Myocyte (in vitro differentiated cells): Measurements from ENCODE around the gene ONECUT3. TPM values are rescaled to one million over a fixed set of nuclear protein-coding genes. Genes with fewer than 3 reads are reported as not detected.
"Not testable (repeated sequence)": the region's sequence is repeated elsewhere in the genome, so short reads cannot be mapped to it uniquely, and the experiment has no call there.

Experiments used
- DNase-seq: peaks from one replicate; pipeline ENCODE4 v3.0.0-alpha.2; 2012; ENCODE audit warnings: low read depth
- polyA plus RNA-seq: library from polyadenylated mRNA; unstranded; fragments of >200 nt; gene quantifications from one replicate; pipeline ENCODE4 v1.2.1, GENCODE V29; 2012; ENCODE audit warnings: missing spikeins
- total RNA-seq: library from RNA; depleted of rRNA; stranded (reverse); fragments of >200 nt; gene quantifications from 2 replicates; pipeline ENCODE4 v1.2.3, GENCODE V29; 2014

ONECUT3 gene
- not detected in 2 replicates for total RNA-seq
- polyA plus RNA-seq: not detected

DNA sequence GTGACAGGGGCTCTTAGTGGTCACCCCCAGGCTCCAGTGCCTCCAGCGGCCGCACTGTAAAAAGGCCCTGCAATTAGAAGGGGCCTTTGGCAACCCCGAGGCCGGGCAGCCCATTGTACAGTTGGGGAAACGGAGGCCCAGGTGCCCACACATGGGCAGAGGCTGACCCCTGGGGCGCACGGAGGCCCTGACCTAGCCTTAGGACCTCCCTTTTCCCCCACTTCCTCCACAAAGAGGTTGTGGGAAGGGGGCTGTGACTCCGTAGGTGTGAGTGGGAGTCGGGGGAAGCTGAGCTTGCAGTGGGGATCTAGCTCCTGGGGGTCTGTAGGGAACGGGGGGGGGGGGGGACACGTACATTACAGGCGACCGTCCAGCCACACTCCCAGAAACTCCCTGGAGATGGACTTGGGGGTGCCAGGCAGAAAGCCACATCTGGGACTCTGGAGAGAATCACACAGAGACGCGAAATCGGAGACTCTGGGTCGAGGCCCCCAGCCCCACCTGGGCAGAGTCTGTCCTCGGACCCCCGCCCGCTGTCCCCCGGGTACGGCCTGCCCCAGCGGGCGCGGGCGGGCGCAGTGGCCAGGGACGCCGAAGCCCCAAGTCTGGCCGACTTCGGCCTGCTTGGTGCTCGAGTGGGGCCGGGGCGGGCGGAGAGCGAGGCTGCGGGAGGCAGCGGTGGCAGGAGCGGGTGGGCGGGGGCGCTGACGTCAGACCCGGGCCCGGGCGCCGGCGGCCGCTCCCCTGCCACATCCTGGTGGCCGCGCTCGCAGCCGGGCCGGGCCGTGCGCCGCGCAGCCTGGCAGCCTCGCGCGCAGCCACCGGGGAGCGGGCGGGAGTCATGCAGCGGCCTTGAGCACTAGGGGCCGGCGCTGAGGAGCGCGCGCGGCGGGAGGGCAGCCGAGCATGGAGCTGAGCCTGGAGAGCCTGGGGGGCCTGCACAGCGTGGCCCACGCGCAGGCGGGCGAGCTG is at the start of gene ONECUT3:
ONECUT3 (plus strand) TSS at position 750 of the 972 bp plus-strand sequence; CDS start at position 907, 157 bp downstream.
- DNase-seq: no peak

DNA sequence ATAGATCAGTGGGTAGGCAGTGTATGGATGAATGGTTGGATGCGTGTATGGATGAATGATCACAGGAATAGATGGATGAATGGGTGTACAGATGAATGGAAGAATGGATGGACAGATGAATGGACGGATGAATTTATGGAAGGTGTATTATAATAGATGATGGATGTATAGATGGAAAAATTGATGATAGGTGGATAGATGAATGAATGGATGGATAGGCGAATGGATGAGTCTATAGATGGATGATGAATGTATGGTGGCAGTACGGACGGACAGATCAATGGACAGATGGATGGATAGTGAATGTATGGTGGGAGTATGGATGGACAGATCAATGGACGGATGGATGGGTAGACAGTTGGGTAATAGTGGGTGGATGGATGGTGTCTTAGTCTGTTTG is 49.0 kb upstream of the ONECUT3 start:
- DNase-seq: no peak

DNA sequence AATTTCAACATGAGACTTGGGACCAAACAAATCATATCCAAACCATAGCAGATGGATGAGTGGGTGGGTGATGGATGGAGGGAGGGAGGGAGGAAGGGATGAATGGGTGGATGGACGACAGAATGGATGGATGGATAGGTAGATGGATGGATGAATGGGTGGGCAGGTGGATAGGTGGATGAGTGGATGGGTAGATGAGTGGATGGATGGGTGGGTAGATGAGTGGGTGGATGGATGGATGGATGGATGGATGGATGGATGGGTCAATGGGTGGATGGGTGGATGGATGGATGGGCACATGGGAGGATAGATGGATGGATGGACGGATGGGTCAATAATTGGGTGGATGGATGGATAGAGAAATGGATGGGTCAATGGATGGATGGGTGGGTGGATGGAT is 47.9 kb upstream of the ONECUT3 start:
- DNase-seq: no peak

DNA sequence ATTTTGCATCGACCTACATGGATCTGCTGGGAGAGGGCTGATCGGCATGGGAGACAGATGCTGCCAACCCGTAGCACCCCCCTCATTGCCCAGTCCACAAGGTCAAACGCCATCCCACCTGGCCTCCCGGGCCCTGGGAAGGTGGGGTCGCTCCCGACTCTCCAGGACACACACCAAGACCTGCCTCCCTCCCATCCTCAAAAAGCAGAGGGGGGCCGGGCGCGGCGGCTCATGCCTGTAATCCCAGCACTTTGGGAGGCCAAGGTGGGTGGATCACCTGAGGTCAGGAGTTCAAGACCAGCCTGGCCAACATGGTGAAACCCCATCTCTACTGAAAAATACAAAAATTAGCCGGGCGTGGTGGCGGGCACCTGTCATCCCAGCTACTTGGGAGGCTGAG is 46.7 kb upstream of the ONECUT3 start:
- not testable (repeated sequence) for DNase-seq

DNA sequence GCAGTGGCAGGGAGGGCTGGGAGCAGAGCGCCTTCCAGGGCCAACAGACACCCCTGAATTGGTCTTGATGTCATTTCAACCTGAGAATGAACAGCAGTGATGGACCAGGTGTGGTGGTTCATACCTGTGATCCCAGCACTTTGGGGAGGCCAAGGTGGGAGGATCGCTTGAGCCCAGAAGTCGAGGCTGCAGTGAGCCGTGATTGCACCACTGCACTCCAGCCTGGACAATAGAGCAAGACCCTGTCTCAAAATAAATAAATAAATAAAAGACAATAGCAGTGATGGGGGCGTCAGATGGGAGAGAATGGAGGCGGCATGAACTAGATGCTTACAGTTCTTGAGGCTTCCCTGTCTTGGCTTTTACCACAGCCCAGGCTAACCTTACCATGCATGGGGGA is 46.1 kb upstream of the ONECUT3 start:
- no peak for DNase-seq

DNA sequence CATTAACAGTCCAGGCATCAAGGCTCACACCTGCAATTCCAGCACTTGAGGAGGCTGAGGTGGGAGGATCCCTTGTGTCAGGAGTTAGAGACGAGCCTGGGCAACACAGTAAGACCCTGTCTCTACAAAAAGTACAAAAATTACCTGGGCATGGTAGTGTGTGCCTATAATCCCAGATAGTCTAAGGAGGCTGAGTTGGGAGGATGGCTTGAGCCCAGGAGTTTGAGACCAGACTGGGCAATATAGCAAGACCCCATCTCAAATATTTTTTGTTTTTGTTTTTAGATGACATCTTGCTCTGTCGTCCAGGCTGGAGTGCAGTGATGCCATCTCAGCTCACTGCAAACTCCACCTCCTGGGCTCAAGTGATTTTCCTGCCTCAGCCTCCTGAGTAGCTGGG is 40.1 kb upstream of the ONECUT3 start:
- no peak for DNase-seq

DNA sequence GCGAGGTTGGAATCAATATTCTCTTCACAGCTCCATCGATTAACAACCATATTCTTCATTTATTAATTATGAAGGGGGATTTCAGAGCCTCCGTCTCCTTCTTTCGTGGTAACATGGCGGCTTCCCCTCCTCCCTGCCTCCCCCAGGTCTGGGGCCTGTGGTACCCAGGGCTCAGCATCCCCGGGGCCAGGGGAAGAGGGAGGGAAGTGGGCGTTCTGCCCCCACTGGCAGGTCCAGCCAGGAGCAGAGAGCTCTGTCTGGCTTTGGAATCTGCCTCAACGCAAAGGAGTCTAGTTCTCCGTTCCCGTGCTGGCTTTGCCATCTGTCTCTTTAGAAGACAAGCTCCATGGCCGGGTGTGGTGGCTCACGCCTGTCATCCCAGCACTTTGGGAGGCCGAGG is 37.8 kb upstream of the ONECUT3 start:
- no peak for DNase-seq

DNA sequence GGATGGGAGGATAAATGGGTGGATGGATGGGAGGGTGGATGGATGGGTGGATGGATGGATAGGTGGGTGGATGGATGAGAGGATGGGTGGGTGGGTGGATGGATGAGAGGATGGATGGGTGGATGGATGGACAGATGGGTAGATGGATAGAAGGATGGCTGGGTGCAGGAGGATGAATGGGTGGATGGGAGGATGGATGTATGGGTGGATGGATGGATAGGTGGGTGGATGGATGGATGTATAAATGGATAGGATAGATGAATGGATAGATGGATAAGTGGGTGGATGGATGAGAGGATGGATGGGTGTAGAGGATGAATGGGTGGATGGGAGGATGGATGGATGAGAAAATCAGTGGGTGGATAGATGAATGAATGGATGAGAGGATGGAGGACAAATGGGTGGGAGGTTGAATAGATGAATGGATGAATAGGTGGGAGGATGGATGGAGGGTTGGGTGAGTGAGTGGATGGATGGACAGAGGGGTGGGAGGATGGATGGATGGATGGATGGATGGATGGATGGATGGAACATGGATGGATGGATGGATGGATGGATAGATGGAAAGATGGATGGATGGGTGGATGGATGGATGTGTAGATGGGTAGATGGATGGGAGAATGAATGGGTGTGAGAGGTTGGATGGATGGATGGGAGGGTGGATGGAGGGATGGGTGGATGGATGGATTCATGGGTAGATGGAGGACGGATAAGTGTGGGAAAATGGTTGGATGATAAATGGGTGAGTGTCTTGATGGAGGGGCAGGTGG is 35.9 kb upstream of the ONECUT3 start:
- DNase-seq: no peak

DNA sequence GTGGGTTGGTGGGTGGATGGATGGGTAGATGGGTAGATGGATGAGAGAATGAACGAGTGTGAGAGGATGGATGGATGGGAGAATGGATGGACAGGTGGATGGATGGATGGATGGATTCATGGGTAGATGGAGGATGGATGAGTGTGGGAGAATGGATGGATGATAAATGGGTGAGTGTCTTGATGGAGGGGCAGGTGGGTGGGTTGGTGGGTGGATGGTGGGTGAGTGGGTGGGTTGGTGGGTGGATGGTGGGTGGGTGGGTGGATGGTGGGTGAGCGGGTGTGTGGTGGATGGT is 35.4 kb upstream of the ONECUT3 start:
- no peak for DNase-seq

DNA sequence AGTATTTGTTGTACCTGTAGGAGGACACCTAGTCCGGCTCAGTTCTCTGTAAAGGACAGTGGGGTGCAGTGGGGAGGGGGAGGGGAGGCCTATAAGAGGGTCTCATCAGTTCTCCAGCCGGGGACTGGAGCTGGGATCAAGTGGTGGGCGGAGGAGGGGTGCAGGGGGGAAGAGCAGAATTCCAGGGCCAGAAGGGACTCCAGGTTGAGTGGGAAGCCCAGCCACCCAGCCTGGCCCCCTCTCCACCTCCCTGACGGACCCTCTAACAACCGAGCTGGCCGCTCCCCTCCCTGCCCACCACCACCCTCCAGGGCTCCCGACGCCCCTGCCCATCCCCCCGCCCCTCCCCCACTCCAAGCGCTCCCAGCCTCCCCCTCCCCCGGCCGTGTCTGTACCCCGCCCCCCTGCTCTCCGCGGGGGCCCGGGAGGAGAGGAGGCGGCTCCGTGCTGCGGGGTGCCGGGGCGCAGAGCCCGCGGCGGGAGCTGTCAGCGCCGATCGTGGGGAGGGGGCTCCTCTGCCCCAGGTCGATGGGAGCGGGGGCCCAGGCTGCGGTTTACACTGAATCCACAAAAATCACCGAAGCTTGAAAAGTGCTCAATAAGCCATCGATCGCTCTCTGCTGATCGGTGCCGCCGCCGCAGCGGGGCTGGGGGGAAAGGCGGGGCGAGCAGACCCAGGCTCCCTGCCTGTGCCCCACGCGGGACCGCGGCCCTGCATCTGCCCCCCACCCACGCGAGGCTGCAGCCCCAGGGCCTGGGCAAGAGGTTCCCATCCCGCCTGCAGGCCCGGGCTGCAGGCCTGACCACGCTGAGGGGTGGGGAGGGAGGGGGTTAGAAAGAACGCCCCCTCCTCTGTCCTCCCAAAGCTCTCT is 34.6 kb upstream of the ONECUT3 start:
- no peak for DNase-seq

DNA sequence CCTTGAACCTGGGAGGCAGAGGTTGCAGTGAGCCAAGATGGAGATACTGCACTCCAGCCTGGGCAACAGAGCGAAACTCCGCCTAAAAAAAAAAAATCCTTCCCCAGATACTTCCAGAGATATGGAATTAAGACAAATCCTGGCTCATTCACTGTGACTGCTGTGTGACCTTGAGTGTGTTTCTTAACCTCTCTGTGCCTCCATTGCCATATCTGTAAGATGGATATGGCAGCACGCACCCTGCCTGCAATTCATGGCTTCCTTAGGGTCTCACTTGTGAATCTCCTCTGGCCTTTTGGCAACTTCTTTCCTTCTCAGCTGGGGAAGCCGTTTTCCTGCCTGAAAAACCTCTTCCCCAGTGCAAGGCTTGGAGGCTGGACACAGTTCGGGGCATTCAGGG is 33.8 kb upstream of the ONECUT3 start:
- no peak for DNase-seq

DNA sequence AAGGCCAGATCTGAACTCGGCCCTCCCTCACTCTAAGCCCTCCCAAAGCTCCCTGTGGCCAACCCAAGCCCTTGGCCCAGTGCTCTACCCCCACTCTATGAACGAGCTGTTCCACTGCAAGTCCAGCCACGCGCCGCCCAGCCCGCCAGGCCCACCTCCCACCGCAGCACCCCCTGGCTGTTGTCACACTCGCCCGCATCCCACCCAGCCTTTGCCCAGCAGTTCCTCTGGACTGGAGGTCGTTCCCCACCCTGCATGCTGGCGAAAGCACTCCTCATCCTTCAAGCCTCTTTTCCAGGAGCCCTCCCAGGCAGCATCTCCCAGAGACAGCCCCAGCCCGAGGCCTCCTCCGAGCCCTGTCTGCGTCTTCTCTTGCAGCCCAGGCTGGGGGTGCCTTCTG is 33.1 kb upstream of the ONECUT3 start:
- DNase-seq: no peak

DNA sequence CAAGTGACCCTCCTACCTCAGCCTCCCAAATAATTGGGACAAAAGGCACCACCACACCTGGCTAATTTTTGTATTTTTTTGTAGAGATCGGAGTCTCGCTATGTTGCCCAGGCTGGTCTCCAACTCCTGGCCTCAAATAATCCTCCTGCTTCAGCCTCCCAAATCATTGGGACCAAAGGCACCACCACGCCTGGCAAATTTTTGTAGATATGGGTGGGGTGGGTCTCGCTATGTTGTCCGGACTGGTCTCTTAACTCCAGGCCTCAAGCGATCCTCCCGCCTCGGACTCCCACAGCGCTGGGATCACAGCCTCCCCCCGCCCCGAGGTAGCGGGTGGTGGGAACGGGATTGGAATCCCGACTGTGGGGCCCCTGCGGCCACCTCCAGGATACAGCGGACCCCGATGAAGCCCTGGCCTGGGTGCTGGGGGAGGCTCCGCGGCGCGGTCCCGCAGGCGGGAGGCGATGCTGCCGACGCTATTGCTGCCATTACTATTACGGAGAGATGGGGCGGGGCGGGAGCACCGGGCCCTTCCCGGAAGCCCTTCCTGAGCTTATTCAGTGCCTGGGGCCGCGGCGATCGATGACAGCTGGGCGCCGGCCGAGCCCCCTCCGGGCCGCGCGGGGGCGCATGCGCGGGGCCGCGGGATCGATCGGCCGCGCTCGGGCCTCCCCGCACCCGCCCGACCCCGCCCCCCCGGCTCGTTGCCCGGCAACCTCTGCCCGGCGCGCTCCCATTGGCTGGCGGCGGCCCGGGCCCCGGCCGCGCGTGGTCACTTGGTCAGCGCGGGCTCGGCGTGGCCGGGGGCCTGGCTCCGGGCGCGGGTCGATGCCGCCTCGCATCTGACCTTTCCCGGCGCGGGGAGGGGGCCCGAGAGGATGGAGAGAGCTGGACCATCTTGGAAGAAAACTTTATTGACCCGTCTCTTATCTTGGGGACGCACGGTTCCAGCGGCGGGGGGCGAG is 27.9 kb upstream of the ONECUT3 start:
- peak; percentile 57 for DNase-seq

DNA sequence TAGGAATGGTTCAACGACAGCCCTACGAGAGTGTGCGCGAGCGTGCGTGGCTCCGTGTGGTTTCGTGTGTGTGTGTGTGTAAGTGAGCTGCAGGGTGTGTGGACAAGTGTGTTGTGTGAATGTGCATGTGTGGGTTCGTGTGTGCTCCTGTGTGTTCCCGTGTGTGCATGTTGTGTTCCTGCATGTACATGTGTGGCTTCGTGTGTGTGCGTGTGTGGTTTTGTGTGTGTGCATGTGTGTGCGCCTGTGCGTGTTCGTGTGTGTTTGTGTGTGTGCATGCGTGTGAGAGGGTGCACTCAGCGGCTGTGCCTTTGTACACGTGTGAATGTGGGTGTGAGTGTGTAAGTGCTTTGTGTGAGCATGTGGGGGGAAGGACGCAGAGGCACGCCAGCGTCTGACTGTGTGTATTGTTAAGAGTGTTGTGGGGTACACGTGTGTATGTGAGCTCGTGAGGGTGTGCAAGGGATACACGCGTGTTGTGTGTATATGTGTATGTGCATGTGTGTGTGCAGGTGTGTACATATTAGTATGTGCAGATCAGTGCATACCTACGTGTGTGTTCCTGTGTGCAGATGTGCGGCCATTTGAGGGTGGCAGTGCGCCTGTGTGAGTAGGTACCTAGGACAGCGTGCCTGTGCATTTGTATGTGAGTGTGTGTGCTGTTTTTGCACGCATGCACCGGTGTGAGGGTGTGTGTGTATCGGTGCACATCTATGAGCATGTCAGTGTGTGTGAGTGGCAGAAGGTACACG is 24.3 kb upstream of the ONECUT3 start:
- DNase-seq: no peak

DNA sequence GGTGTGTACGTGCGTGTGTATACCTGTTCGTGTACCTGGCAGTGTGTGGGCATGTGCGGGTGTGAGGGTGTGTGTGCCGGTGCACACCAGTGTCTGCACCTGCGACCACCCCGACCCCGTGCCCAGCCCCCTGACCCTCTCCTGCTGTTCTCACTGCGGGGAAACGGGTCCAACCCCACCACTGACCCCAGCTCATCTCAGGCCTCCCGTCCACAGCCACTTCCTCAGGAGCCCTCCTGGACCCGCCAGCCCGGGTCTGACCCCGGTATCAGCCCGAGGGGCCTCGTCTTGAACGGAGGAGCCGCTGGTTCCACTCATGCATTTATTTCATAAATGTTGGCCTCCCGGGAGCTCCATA is 23.8 kb upstream of the ONECUT3 start:
- DNase-seq: no peak

DNA sequence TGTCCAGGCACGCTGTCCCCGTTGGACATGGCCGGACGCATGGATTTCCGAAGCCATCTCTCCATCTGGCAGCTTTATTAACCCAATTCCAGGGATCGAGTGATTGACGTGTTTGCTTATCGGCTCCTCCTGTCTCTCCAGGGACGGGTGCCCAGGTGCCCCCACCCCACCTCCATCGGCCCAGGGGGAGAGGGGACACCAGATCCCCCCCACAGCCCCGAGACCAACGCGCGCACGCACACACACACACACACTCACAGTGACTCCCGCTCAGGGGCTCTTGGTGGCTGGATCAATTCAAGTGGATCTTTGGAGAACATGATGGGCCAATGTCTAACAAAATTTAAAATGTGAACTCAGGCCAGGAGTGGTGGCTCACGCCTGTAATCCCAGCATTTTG is 23.1 kb upstream of the ONECUT3 start:
- no peak for DNase-seq

DNA sequence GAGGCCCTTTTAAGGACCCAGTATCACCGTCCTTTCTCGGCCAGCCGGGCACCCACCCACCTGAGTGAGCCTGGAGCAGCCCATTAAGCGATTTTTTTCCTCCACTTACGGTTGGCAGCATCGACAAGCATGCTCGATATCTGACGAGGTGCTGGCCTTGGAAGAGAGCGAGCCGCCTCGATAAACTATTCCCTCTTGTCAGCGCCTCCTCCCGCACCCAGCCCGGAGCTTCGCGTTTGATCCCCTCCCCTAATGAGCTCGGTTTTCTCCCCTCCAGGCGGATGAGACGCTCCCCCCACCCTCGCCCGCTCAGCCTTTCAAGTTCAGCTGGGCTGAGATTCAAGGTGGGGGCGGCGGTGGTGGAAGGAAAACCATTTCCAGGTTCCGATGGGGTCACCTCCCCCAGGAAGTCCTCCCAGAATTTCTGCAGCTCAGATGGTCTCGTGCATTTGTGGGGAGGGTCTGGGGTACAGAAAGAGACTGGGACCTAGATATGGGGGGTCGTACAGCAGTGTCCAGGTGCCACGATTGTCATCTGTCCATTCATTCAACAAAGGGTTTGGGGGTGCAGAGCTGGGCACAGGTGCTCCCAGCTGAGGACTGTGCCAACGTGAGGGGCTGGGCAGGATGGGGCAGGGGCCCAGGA is 18.9 kb upstream of the ONECUT3 start:
- no peak for DNase-seq

DNA sequence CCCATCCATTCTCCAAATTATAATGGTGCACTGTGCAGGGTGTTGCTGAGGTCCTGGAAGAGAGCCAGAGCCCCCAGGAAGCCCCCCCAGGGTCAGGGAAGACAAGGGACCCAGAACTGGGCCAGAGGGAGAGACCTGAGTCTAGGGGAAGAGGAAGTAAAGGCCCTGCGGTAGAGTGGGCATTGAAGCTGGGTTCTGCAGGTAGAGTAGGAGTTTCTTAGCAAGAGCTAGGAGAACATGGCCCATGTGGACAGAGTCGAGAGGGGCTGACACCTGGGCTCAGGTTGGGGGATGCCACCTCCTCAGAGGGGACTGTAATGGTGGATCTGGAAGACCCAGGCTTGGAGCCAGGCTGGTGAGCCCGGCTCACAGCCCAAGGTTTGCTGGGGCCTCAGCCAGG is 17.0 kb upstream of the ONECUT3 start:
- no peak for DNase-seq

DNA sequence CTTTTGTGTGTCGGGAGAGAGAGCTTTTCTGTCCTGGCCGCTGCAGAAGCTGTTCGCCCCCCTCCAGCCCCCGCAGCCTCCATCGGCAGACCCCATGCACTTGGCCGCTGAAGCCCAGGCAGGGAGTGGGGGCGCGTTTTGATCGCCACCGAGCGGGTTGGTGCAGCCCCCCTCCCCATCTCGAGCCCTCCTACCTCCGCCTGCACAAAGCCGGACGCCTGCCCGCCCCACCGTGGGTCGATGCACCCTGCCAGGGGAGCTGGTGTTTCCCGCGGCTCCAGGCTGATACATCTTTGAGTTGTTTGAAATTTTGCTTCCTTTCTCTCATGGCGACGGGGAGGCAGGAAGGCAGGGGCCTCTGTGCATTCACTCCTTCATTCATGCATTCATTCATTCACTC is 16.4 kb upstream of the ONECUT3 start:
- no peak for DNase-seq
